ENCODE data around the gene CAMK4. TPM values are rescaled to one million over a fixed set of nuclear protein-coding genes. Genes with fewer than 3 reads are reported as not detected.

Gene CAMK4
- total RNA-seq, 4 donors from 2014 or later = 0.26 to 33.9 (median 2.0) TPM

- Histone ChIP-seq H3K4me1 (no peaks in the 10 kb centered on the region), H3K27ac (no peak overlapping the region), H3K9me3 (no peaks in the 10 kb centered on the region), H3K36me3 (no peaks in the 10 kb centered on the region), H3K4me3 (no peak overlapping the region), H3K27me3 (no peaks in the 10 kb centered on the region)
- intact Hi-C loops (cut with DNase I; ENCODE audit: low total_unique reads) = no loop called here
- no peak for TF ChIP-seq CTCF (IDR thresholded peaks at IDR 0.05)
- TF ChIP-seq POLR2A (IDR thresholded peaks at IDR 0.05) = no peak
- no peak for DNase-seq
Observed at GRCh38 chr5:111537141-111538024, 313.2 kb downstream of the CAMK4 start.

Other genes starting within 250 kb of the CAMK4 start
- 1 to 10 TPM in 2 of 4 donors, under 1 TPM in 1, not detected in 1; 0.76 to 1.7 (median 1.2) TPM for gene TSLP, start 152.7 kb upstream of the CAMK4 start, total RNA-seq
- 10 to 100 TPM; 20.0 to 97.1 (median 29.4) TPM for gene WDR36, start 132.0 kb upstream of the CAMK4 start, total RNA-seq

Data from uterus (tissue), 4 donors.